Osteoblast (primary cell): ENCODE data around the gene CLEC16A. TPM values are rescaled to one million over a fixed set of nuclear protein-coding genes. Genes with fewer than 3 reads are reported as not detected.

Source experiments
- DNase-seq: peaks from one replicate; pipeline ENCODE4 v3.0.0; 2011; ENCODE audit warnings: low spot score, mixed read lengths; ENCODE audit not compliant: insufficient read length; ENCODE audit errors: missing footprints
- H2AFZ ChIP-seq: 2 replicates; pipeline ENCODE4 v1.6.0; 2011; ENCODE audit warnings: mild to moderate bottlenecking, low read length
- H3K27ac ChIP-seq: 2 replicates; pipeline ENCODE4 v1.5.1; 2011; ENCODE audit warnings: mild to moderate bottlenecking, low read depth, low read length, moderate library complexity
- H3K27me3 ChIP-seq: 2 replicates; pipeline ENCODE4 v1.6.0; 2012; ENCODE audit warnings: mild to moderate bottlenecking, control low read depth, inconsistent platforms, low read length, moderate library complexity; ENCODE audit not compliant: insufficient read depth
- H3K36me3 ChIP-seq: 2 replicates; pipeline ENCODE4 v1.5.1; 2011; ENCODE audit warnings: mild to moderate bottlenecking, low read length, control low read depth, moderate library complexity; ENCODE audit not compliant: insufficient read depth
- H3K4me1 ChIP-seq: 2 replicates; pipeline ENCODE4 v1.5.1; 2011; ENCODE audit warnings: mild to moderate bottlenecking, low read length, control low read depth, moderate library complexity; ENCODE audit not compliant: insufficient read depth
- H3K4me2 ChIP-seq: 2 replicates; pipeline ENCODE4 v1.6.0; 2011; ENCODE audit warnings: mild to moderate bottlenecking, low read length; ENCODE audit not compliant: insufficient read depth
- H3K4me3 ChIP-seq: fragments of 200-600 bp; sonication (generic); 3 replicates; pipeline ENCODE4 v1.5.1; 2012; ENCODE audit warnings: mild to moderate bottlenecking, low read length, inconsistent platforms; ENCODE audit not compliant: insufficient read depth
- H3K79me2 ChIP-seq: 2 replicates; pipeline ENCODE4 v1.6.0; 2012; ENCODE audit warnings: mild to moderate bottlenecking, low read length, control low read depth, inconsistent platforms; ENCODE audit not compliant: insufficient read depth
- H3K9me3 ChIP-seq: 2 replicates; pipeline ENCODE4 v1.5.1; 2011; ENCODE audit warnings: low read depth, low read length, control low read depth
- H4K20me1 ChIP-seq: 2 replicates; pipeline ENCODE4 v1.6.0; 2012; ENCODE audit warnings: mild to moderate bottlenecking, low read length, control low read depth; ENCODE audit not compliant: insufficient read depth
- total RNA-seq: library from RNA; depleted of rRNA; stranded (reverse); fragments of >200 nt; gene quantifications from 2 replicates; pipeline ENCODE4 v1.2.3, GENCODE V29; 2012
- TF ChIP-seq, protein P1 (sequence below): IDR thresholded peaks from 2 replicates; pipeline ENCODE4 v1.5.1; 2011; ENCODE audit warnings: mild to moderate bottlenecking, low read depth, low read length, moderate library complexity; ENCODE audit errors: extremely low read depth

The CLEC16A gene
- total RNA-seq, 1 donor, result 25.7 TPM

DNA sequence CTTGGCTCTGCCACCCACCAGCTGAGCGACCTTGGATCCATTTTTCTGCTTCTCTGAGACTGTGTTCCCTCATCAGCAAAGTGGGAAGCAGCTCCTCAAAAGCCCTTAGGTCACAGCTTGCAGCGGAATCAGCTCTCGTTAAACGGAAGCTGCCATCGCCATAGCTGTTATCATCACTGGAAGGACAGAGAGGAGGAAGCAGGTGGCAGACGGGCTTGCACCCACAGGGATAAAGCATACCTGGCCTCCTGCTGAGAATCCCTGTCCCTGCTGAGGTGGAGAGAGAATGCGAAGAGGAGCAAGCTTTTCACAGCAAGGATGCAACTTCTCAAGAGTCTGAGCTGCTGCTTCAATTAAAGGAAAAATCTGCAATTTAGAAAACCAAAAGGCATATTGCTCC lies 106.6 kb downstream of the CLEC16A start:
- Histone ChIP-seq H3K4me2 (no peak overlapping the region), H4K20me1 (no peaks in the 10 kb centered on the region), H3K4me1 (peaks cover 22% of the 10 kb centered on the region)

DNA sequence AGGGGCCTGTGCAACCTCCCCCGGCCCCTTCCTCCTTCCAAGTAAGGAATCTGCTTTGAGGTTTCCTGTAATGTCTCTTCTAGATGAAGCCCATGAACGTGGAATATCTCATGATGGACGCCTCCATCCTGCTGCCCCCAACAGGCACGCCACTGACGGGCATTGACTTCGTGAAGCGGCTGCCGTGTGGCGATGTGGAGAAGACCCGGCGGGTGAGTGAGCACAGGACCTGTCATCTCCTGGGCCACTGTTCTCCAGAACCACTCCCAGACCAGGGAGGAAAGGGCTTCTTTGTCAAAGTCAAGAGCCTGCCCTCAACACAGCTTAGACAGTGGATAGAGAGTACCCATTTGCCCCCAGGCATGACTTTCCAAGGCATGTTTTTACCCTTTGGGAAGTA lies 107.1 kb downstream of the CLEC16A start:
- H3K9me3 ChIP-seq, result no peaks in the 10 kb centered on the region
- H3K79me2 ChIP-seq, result no peaks in the 10 kb centered on the region
- H3K36me3 ChIP-seq, result peaks cover 33% of the 10 kb centered on the region
- H3K27me3 ChIP-seq, result no peaks in the 10 kb centered on the region
- no peak for DNase-seq
- TF ChIP-seq, protein P1, sequence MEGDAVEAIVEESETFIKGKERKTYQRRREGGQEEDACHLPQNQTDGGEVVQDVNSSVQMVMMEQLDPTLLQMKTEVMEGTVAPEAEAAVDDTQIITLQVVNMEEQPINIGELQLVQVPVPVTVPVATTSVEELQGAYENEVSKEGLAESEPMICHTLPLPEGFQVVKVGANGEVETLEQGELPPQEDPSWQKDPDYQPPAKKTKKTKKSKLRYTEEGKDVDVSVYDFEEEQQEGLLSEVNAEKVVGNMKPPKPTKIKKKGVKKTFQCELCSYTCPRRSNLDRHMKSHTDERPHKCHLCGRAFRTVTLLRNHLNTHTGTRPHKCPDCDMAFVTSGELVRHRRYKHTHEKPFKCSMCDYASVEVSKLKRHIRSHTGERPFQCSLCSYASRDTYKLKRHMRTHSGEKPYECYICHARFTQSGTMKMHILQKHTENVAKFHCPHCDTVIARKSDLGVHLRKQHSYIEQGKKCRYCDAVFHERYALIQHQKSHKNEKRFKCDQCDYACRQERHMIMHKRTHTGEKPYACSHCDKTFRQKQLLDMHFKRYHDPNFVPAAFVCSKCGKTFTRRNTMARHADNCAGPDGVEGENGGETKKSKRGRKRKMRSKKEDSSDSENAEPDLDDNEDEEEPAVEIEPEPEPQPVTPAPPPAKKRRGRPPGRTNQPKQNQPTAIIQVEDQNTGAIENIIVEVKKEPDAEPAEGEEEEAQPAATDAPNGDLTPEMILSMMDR, result no peak
- H3K4me2 ChIP-seq, result no peak overlapping the region
- peaks cover 22% of the 10 kb centered on the region for H3K4me1 ChIP-seq
- H4K20me1 ChIP-seq, result no peaks in the 10 kb centered on the region
- no peak overlapping the region for H3K27ac ChIP-seq
- H2AFZ ChIP-seq, result no peak overlapping the region
- H3K4me3 ChIP-seq, result no peak overlapping the region

More for the DNA sequence above, 106.6 kb downstream of the CLEC16A start:
- H3K79me2 ChIP-seq, result no peaks in the 10 kb centered on the region
- no peak overlapping the region for H2AFZ ChIP-seq
- H3K36me3 ChIP-seq, result peaks cover 33% of the 10 kb centered on the region
- no peaks in the 10 kb centered on the region for H3K27me3 ChIP-seq
- no peaks in the 10 kb centered on the region for H3K9me3 ChIP-seq
- TF ChIP-seq, protein P1, result no peak
- no peak overlapping the region for H3K27ac ChIP-seq
- DNase-seq, result no peak
- H3K4me3 ChIP-seq, result no peak overlapping the region

DNA sequence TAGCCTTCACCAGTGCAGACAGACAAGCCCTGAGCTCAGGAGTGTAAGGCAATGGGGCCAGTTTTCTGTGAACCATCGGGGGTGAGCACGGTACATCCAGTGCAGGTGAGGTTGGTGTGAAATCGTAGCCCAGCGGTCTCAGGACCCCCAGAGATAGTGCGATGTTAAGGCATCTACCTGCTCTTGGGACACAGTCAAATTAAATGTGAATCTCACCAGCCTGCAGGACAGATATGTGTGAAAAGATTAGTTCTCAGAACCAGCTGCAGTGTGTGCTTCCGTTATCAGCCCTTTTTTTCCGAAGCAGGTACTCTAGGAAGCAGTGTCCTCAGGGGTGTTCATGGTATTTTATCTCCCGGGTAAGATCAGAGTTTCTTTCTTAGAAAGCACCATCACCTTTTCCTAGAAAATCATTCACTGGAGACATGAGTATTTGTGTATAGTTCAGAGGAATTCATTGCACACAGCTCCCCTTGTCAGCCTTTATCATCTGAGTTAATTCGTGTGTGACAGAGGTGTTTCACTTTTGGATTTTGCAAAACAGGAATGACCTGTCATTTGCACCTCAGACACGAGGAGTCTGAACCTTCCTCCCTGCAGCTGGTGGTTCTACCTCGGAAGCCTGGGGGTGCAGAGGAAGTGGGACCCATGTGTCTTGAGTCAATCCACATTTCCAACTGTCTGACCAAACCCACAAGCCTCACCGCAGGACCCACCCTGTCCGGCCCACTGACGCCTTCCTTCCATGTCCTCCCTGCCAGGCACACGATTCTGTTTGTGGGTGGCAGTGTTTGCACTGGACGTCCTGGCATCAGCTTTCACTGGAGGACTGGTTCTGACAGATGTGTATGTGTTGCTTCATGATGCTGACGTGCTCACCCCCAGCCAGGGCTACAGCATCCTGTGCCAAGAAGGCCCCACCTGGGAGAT lies 107.8 kb downstream of the CLEC16A start:
- TF ChIP-seq, protein P1, result no peak
- Histone ChIP-seq H3K27me3 (no peaks in the 10 kb centered on the region), H3K4me1 (peaks cover 22% of the 10 kb centered on the region), H3K9me3 (no peaks in the 10 kb centered on the region), H3K4me2 (no peak overlapping the region), H2AFZ (no peak overlapping the region), H3K27ac (no peak overlapping the region), H3K36me3 (peaks cover 33% of the 10 kb centered on the region), H3K4me3 (no peak overlapping the region), H3K79me2 (no peaks in the 10 kb centered on the region), H4K20me1 (no peaks in the 10 kb centered on the region)
- DNase-seq, result no peak

DNA sequence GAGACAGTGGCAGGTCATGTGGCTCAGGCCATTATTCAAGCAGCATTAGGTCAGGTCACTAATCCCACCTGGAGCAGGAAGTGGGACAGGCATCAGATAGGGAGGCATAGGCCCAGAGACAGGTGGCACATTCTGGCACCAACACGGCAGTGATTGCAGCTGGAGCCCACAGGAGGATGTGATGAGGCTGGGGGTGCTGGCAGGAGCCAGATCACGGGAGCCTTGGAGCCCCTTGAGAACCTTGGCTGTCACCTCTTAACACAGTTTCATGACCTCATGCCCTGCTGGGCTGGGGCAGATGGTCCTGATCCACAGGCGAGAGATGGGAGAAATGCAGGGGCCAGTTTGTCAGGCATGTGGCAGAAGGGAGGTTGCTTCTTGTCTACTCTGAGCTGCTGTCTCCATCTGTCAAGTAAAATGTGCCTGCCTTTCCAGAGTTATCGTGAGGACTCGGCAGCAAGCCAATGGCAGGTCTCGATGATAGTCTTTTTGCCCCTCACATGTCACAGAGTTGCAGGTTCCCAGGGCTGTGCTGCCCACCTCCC lies 109.6 kb downstream of the CLEC16A start:
- Histone ChIP-seq H3K4me1 (peaks cover 28% of the 10 kb centered on the region), H3K9me3 (no peaks in the 10 kb centered on the region), H3K27me3 (no peaks in the 10 kb centered on the region), H3K27ac (no peak overlapping the region), H4K20me1 (no peaks in the 10 kb centered on the region), H3K36me3 (peaks cover 26% of the 10 kb centered on the region), H3K79me2 (no peaks in the 10 kb centered on the region), H3K4me2 (no peak overlapping the region), H3K4me3 (no peak overlapping the region), H2AFZ (no peak overlapping the region)
- TF ChIP-seq, protein P1, result no peak
- no peak for DNase-seq
